LNCaP clone FGC (cell line): ENCODE results near the gene DEPDC1.

Experiments
- DNase-seq: peaks from one replicate; pipeline ENCODE4 v3.0.0-alpha.2; 2011; ENCODE audit warnings: low read depth
- H3K4me3 ChIP-seq: 2 replicates; pipeline ENCODE4 v1.5.1; 2011; ENCODE audit warnings: mild to moderate bottlenecking, low read depth, low read length, control low read depth
- CTCF ChIP-seq: IDR thresholded peaks from 2 replicates; pipeline ENCODE4 v1.5.1; 2012; ENCODE audit warnings: mild to moderate bottlenecking; ENCODE audit not compliant: control insufficient read depth, insufficient read depth; ENCODE audit errors: extremely low read depth

DEPDC1 gene

GRCh38 chr1:68496680-68497357 is at the start of gene DEPDC1:
TSS of gene DEPDC1 (minus strand) at chr1:68497082. CDS start at chr1:68496999, 83 bp downstream.
- TF ChIP-seq CTCF, result no peak
- peak within 1 kb of the TSS; percentile 57 for H3K4me3 ChIP-seq
- peak; percentile 66 for DNase-seq

GRCh38 chr1:68544651-68545050 is 47.8 kb upstream of the DEPDC1 start:
- DNase-seq, result peak; percentile 97
- no peak overlapping the region for H3K4me3 ChIP-seq
- TF ChIP-seq CTCF, result no peak

GRCh38 chr1:68542586-68542985 is 45.7 kb upstream of the DEPDC1 start:
- no peak for DNase-seq
- no peak for TF ChIP-seq CTCF
- H3K4me3 ChIP-seq, result no peak overlapping the region

- H3K4me3 ChIP-seq, result no peak overlapping the region
- no peak for DNase-seq
- no peak for TF ChIP-seq CTCF
Observed at GRCh38 chr1:68538941-68539340, 42.1 kb upstream of the DEPDC1 start.

GRCh38 chr1:68528243-68528642 is 31.4 kb upstream of the DEPDC1 start:
- no peak for TF ChIP-seq CTCF
- no peak overlapping the region for H3K4me3 ChIP-seq
- DNase-seq, result no peak

GRCh38 chr1:68525781-68526180 is 28.9 kb upstream of the DEPDC1 start:
- DNase-seq, result peak; percentile 76
- H3K4me3 ChIP-seq, result no peak overlapping the region
- TF ChIP-seq CTCF, result no peak

- H3K4me3 ChIP-seq, result no peak overlapping the region
- no peak for TF ChIP-seq CTCF
- DNase-seq, result peak; percentile 50
Observed at GRCh38 chr1:68521286-68521685, 24.4 kb upstream of the DEPDC1 start.
